NCI-H2196 treated with DMSO at 0.1 percent for 48 hours (cell line): ENCODE measurements around the gene PLEKHM2.
A peak's percentile ranks its signal among the peaks of the same experiment; 100 is the strongest.

ENCODE experiments used
- DNase-seq: peaks from one replicate; lab custom pipeline; 2025; ENCODE audit not compliant: unreplicated experiment; lab: John Stamatoyannopoulos, UW

Gene PLEKHM2

DNA sequence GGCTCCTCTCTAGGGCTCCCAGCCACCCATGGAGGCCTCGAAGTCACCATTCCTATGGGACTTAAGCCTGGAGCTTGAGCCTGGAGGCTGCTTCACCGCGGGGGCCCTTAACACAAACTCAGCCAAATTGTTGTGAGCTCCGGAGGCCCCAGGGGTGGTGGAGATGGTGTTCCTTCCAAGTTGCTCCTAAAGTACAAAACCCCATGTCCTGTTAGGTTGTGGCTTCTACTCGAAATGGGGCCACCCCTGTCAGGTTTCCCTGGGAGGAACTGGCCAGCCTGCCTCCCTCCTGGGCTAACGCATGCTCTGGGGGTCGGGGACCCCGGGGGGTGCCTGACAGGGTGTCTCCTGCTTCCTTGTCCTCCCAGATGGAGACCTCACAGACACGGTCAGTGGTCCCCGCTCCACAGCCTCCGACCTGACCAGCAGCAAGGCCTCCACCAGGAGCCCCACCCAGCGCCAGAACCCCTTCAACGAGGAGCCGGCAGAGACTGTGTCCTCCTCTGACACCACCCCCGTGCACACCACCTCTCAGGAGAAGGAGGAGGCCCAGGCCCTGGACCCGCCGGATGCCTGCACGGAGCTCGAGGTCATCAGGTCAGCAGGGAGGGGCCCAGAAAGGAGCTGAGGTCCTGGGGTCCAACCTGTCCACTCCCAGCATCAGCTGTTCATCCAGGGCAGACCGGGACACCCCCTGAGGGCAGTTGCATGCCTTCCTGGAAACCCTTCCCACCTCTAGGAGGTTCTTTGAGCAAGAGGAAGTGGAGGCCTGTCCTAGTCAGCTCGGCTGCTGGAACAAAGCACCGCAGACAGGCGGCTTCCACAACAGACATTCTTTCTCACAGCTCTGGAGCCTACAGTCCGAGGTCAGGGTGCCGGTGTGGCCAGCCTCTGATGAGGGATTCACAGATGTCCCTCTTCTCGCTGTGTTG is 41.1 kb downstream of the PLEKHM2 start:
- DNase-seq, result no peak

DNA sequence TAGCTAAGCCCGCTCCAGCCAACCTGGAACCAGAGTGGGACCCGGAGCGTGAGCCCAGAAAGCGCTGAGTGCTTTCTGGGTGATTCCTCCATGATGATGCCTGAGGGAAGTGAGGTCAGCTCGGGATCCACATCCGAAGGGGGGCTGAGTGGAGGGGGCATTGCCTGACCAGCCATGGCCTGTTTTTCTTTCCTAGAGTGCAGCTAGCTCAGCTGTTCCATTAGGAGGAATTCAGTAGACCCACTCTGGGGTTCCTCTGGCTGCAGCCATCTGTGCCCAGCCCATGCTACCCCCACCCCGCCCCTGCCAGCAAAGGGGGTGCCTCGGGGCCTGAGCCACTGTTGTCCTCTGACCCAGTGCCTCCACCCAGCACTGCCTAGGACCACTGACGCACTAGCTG is 42.4 kb downstream of the PLEKHM2 start:
- DNase-seq, result no peak

DNA sequence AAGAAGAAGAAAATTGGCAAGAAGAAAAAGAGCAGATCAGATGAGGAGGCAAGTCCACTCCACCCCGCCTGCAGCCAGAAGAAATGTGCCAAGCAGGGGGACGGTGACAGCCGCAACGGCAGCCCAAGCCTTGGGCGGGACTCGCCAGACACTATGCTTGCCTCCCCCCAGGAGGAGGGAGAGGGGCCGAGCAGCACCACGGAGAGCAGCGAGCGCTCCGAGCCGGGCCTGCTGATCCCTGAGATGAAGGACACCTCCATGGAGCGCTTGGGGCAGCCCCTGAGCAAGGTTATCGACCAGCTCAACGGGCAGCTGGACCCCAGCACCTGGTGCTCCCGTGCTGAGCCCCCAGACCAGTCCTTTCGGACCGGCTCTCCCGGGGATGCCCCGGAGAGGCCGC is 42.9 kb downstream of the PLEKHM2 start:
- DNase-seq, result no peak

- DNase-seq, result no peak
Measured at GRCh38 chr1:15727424-15727823, 43.3 kb downstream of the PLEKHM2 start.

DNA sequence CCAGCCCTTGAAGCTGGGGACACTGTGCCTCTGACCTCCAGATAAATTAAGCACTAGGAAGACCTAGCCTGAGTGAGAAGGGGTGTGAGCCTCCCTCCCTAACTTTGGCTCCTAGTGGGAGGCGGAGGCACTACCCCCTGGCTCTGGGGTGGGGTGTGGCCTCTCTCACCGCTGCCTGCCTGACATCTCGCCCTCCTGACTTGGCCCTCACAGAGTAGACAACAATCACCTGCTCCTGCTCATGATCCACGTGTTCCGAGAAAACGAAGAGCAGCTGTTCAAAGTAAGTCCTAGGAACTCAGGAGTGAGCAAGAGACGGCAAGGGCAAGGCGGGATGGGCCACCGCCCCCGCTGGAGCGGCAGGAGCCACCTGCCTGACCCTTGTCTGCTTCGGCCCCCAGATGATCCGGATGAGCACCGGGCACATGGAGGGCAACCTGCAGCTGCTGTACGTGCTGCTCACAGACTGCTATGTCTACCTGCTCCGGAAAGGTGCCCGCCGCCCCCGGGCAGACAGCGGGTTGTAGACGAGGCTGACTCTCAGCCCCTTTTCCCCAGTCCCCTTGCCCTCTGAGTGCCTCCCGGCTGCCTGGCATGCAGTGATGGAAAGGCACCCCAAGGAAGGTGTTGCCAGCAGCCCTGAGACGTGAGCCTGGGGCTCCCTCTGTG is 43.9 kb downstream of the PLEKHM2 start:
- no peak for DNase-seq

GRCh38 chr1:15728937-15729657 is 45.0 kb downstream of the PLEKHM2 start:
- DNase-seq, result no peak

- DNase-seq, result no peak
Measured at GRCh38 chr1:15730423-15730822, 46.3 kb downstream of the PLEKHM2 start.

GRCh38 chr1:15730936-15731335 is 46.8 kb downstream of the PLEKHM2 start:
- no peak for DNase-seq

DNA sequence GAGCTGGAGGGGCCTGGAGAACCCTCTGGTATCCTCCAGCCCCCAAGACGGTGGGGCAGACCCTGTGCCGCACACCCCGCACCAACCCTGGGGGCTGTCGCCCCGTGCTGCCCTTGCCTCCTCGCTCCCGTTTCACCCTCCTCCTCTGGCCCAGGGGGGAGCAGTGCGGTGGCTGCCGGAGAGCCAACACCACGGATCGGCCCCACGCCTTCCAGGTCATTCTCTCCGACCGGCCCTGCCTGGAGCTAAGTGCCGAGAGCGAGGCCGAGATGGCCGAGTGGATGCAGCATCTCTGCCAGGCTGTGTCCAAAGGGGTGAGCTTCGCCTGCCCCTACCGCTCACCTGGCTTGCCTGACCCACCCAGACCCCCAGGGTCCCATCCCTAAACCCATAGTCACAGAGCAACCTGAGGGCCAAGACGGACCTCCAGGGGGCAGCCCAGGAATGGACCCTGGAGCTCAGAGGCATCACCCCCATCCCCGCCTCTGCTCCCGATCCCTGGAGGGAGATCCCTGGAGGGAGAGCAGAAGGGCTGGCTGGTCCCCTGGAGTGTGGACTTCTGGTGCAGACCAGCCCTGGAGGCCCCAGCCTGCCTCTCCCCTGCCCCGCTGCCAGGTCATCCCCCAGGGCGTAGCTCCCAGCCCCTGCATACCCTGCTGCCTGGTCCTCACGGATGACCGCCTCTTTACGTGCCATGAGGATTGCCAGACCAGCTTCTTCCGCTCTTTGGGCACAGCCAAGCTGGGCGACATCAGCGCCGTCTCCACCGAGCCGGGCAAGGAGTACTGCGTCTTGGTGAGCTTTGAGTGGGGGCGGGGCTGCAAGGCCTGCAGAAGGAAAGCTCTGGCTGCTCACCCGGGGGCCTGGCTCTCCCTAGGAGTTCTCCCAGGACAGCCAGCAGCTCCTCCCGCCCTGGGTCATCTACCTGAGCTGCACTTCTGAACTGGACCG is 47.9 kb downstream of the PLEKHM2 start:
- DNase-seq, result no peak

GRCh38 chr1:15732686-15733081 is 48.6 kb downstream of the PLEKHM2 start:
- DNase-seq, result no peak

GRCh38 chr1:15733218-15733725 is 49.2 kb downstream of the PLEKHM2 start:
- no peak for DNase-seq

- no peak for DNase-seq
Measured at GRCh38 chr1:15733726-15734226, 49.7 kb downstream of the PLEKHM2 start.

GRCh38 chr1:15734296-15734695 is 50.2 kb downstream of the PLEKHM2 start:
- DNase-seq, result no peak

DNA sequence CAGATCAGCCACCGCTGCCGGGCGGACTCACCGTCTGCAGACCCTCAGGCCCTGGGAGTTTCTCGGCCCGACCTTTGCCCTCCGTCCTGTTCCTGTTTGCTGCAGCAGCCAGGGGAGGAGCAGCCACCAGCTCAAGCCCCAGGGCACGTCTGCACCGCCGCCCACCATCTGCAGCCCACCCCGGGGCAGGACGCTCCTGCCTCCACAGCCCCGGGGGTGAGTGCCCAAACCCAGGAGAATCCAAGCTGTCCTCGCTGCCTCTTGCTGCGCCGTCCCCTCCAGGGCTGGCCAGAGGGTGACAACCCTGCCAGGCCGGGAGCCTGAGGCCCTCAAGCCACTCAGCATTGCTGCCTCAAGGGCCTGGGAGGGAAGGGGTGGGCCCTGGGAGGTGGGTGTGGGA is 50.8 kb downstream of the PLEKHM2 start:
- DNase-seq, result no peak

GRCh38 chr1:15735304-15736037 is 51.4 kb downstream of the PLEKHM2 start:
- no peak for DNase-seq

DNA sequence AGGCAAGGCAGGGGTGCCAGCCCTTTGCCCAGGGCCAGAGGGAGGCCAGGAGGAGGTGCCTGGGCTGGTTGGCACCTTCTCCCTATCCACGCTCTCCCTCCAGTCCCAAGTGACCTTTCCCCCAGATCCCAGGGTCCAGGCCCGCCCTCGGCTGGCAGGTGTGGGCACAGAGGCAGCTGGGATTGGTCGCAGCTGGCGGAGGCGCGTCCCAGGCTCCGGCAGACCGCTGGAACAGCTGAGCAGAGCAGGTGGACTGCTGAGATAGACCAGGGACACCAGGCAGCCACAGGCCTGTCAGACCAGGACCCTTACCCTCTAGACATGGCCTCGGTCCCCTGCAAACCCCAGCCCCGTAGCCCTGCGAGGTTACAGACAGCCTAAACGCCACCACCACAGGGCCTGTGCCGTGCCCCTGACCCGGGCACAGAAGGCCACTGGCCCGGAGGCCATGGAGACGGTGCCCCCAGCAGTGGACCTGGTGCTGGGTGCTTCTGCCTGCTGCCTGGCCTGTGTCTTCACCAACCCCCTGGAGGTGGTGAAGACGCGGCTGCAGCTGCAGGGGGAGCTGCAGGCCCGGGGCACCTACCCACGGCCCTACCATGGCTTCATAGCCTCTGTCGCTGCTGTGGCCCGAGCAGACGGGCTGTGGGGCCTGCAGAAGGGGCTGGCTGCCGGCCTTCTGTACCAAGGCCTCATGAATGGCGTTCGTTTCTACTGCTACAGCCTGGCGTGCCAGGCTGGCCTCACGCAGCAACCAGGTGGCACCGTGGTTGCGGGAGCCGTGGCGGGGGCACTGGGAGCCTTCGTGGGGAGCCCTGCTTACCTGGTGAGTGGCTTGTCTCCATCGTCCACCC is 52.1 kb downstream of the PLEKHM2 start, which contains the start of gene SLC25A34:
TSS of gene SLC25A34 (plus strand) at position 221 of the 854 bp plus-strand sequence. CDS start at position 449, 228 bp downstream.
- DNase-seq, result peak; percentile 86

- DNase-seq, result no peak
Measured at GRCh38 chr1:15736892-15737261, 52.8 kb downstream of the PLEKHM2 start.
